ENCODE measurements around the gene KSR1.

The KSR1 gene

DNA sequence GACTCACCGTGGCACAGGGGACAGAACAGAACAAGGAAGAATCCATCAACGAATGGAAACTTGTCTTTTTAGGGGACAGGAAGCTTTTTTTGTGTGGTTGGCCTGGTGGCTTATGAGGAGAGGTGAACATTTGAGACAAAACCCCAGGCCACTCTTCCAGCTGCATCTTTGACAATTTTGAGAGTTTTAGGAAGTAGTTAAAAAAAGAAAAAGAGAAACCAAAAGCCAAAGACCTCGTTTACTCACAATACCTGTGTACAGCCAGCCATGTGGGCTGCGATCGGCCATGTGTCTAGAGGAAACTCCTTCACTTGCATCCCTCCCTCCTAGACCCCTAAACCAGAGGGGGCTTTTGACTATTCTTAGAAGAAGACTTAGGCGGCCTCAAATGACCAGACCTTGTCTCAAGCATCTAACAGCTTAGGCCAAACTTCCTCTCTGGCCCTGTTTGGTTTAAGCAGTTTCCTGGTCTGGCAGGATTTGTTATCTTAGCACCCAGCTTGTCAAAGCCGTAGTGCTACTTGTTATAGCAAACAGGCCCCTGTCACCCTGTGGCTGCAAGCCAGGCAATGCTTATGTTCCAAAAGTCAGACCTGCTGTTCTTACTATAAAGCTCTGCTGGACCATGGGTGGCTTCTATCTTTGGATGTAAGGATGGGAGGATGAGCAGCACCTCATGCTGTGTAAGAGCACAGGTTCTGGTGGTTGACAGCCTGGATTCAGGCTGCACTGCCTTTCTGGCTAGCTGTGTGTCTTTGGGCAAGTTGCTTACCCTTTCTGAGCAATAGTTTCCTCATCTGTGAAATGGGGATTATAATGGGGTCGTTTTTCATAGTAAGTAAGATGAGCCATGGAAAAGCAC is 17.7 kb downstream of the KSR1 start:
- no peak for DNase-seq (ENCODE audit: low read depth, low spot score)

DNA sequence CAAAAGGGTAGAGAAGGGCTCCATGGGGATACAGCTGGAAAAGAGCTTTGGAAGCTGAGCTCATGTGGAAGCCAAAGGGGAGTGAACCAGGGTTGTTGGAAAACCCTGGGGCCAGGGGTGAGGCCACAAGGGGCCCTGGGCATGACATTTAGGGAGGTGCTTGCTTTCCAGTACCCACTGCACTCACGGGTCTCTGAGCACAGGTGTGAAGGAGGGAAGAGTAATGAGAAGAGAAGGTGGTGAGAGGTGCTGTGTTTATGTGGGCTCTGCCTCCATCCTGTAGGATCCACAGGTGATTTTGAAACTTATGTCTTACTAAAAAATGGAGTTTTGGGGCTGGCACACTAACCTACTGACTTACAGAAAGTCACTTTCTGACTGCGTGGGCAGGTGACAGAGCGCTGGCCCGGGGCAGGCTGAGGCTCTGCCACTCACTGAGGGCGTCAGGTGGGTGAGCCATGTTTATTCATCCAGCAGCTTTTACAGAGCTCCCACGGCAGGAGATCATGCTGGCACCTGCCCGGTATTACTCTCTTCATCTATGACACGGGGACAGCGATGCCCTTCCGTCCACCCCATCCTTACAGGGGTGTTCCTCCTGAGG is 18.9 kb downstream of the KSR1 start:
- no peak for DNase-seq (ENCODE audit: low read depth, low spot score)

GRCh38 chr17:27475981-27476895 is 20.0 kb downstream of the KSR1 start:
- no peak for DNase-seq (ENCODE audit: low read depth, low spot score)

- no peak for DNase-seq (ENCODE audit: low read depth, low spot score)
These were observed 21.0 kb downstream of the KSR1 start for GRCh38 chr17:27477050-27477888.

- DNase-seq (ENCODE audit: low read depth, low spot score): no peak
These were observed 21.9 kb downstream of the KSR1 start for GRCh38 chr17:27477971-27478684.

DNA sequence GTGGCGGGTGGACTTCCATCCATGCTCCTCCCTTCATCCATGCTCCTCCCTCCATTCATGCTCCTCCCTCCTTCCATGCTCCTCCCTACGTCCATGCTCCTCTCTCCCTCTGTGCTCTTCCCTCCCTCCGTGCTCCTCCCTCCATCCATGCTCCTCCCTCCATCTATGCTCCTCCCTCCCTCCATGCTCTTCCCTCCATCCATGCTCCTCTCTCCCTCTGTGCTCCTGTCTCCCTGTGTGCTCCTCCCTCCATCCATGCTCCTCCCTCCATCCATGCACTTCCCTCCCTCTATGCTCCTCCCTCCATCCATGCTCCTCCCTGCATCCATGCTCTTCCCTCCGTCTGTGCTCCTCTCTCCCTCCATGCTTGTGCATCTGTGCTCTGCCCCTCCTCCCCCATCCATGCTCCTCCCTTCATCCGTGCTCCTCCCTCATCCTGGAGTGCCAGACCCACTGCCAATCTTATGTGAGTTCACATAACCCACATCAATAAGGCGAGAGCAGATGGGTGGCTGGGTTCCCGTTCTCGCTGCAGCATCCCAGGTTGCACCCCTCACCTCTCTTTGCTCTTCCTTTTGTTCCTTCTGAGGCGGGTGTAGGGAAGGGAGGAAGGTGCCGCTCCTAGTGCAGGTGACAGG is 22.8 kb downstream of the KSR1 start:
- no peak for DNase-seq (ENCODE audit: low read depth, low spot score)

GRCh38 chr17:27479838-27480237 is 23.6 kb downstream of the KSR1 start:
- no peak for DNase-seq (ENCODE audit: low read depth, low spot score)

DNA sequence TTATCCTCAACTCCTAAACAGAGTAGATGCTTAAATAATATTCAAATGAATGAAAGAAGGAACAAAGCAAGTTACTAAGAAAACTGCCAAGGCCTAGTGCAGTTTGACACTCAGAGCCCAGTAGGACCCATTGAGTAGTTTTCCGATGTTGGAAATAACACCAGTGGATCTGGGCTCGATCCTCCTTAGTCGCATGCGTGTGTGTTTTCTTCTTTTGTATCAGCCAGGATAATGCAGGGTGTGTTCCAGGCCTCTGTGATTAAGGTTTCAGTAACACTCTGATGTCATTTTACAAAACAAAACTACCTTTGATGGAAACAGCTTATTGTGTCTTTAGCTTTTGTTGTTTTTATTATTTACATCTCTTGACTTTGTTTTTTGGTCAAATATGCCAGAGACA is 24.5 kb downstream of the KSR1 start:
- no peak for DNase-seq (ENCODE audit: low read depth, low spot score)

DNA sequence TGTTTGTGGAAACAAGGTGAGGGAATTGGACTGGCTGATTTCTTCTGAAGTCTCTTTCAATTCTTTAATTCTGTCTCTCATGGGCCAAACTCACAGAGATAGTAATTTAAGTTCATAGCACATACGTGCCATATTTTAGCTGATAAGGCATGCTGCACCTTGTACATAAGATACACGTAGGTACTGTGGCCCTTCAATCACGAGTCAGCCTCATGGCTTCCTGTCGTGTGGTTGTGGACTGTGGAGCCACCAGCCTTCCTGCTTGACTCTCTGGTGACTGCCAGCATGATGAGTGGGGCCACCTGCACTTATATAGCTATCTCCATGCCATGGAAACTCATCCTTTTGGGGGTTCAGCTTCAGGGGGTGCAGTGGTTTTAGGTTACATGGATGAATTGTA is 25.1 kb downstream of the KSR1 start:
- no peak for DNase-seq (ENCODE audit: low read depth, low spot score)

GRCh38 chr17:27485125-27485524 is 28.9 kb downstream of the KSR1 start:
- DNase-seq (ENCODE audit: low read depth, low spot score): no peak

DNA sequence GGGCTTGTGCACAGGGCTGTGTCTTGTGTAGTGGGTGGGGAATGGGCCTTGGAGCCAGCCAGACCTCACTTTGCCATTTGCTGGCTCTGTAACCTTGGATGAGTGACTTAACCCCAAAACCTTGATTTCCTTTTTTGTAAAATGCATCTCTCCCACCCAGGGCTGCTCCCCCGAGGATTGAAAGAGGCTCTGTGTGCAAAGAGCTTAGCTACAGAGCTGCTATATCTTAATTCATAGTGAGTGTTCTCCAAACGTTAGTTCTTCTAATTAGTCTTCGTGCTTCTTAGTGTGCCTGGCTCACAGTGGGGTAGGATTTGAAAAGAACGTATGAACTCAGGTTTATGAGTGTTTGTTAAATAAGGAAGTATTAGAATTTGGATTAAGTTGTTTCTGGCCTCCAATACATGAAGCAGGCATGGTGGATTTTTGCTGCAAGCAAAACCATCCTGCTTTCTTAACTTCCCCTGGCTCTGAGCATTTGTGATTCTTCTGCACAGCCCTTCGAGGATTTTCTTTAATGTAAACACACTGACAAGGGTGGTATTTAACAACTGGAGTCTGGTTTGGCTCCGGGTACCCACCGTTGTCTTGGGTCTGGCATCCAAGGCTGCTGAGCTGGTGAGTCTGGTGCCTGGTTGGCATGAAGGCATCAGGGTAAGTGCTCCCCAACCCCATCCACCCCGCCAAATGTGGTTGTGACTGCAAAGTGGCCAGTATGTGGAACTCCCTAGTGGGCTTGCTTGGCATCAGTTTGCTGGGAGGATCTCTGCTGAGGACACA is 29.7 kb downstream of the KSR1 start:
- DNase-seq (ENCODE audit: low read depth, low spot score): no peak

GRCh38 chr17:27486741-27487140 is 30.5 kb downstream of the KSR1 start:
- no peak for DNase-seq (ENCODE audit: low read depth, low spot score)

DNA sequence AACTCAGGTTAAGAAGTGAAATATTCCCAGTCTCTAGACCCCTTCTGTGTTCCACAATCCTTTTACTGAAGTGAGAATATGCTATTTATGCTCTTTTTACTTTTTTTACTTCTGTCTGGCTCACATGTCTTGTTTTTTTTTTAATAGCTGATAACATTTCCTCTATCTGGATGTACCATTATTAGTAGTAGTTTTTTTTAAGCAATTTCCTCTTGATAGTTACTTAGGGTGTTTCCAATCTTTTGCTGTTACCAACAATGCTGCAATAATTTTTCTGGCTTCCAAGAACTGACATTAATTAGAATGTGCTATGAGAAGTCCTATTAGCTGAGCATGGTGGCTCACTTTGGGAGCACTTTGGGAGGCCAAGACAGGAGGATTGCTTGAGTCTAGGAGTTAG is 32.0 kb downstream of the KSR1 start:
- no peak for DNase-seq (ENCODE audit: low read depth, low spot score)

GRCh38 chr17:27489045-27489715 is 32.9 kb downstream of the KSR1 start:
- peak; percentile 50 for DNase-seq (ENCODE audit: low read depth, low spot score)

DNA sequence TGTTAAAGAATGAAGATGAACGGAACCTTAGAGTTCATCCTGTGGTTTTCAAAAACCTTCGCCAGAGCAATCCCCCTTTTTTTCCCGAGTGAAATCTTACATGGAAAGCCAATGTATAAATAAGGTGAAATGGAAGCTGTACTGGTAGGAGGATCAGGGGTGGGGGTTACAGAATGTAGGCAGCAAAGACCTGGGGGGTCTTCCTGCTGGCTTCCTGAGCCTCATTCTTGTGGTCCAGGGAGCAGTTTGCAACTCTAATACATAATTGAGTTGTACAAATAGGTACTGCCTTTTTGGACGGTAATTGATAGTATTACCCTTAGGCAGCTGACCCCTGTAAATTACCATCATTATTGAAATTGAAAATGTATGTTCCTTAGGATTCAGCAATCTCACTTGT is 34.1 kb downstream of the KSR1 start:
- no peak for DNase-seq (ENCODE audit: low read depth, low spot score)

- DNase-seq (ENCODE audit: low read depth, low spot score): no peak
These were observed 35.5 kb downstream of the KSR1 start for GRCh38 chr17:27491713-27492190.

DNA sequence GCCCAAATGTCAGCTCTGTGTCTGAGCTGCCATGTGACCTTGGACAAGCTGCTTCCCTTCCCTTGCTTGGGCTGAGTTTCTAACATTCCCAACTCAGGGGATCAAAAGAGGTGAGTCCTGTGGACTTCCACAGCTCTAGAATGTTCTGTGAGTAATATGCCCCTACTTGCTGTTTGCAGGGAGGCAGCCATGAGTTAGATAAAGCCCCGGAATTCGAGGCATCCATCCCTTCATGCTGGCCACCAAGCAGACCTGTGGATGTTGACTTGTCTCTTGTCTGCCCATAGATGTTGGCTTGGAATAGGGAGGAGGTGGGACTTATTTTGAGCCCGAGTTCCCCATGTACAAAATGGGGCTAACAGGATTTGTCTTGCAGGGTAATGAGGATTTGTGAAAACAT is 36.2 kb downstream of the KSR1 start:
- no peak for DNase-seq (ENCODE audit: low read depth, low spot score)

- no peak for DNase-seq (ENCODE audit: low read depth, low spot score)
These were observed 36.8 kb downstream of the KSR1 start for GRCh38 chr17:27493088-27493487.
